ENCODE data around the gene UQCRC1.

Gene UQCRC1

GRCh38 chr3:48576647-48577046 is 32.8 kb downstream of the UQCRC1 start:
- DNase-seq (ENCODE audit: low read depth), result no peak
- no peak for TF ChIP-seq CTCF (conservative IDR thresholded peaks at IDR 0.05; ENCODE audit: control insufficient read depth, insufficient read depth, low read depth, low read length)
- H3K4me3 ChIP-seq (ENCODE audit: control insufficient read depth, low read depth, low read length), result no peak overlapping the region

GRCh38 chr3:48575366-48575765 is 34.1 kb downstream of the UQCRC1 start:
- no peak overlapping the region for H3K4me3 ChIP-seq (ENCODE audit: control insufficient read depth, low read depth, low read length)
- DNase-seq (ENCODE audit: low read depth), result no peak
- TF ChIP-seq CTCF (conservative IDR thresholded peaks at IDR 0.05; ENCODE audit: control insufficient read depth, insufficient read depth, low read depth, low read length), result no peak

GRCh38 chr3:48573973-48574585 is 35.4 kb downstream of the UQCRC1 start:
- no peak for TF ChIP-seq CTCF (conservative IDR thresholded peaks at IDR 0.05; ENCODE audit: control insufficient read depth, insufficient read depth, low read depth, low read length)
- no peak overlapping the region for H3K4me3 ChIP-seq (ENCODE audit: control insufficient read depth, low read depth, low read length)
- DNase-seq (ENCODE audit: low read depth), result no peak

- no peak for TF ChIP-seq CTCF (conservative IDR thresholded peaks at IDR 0.05; ENCODE audit: control insufficient read depth, insufficient read depth, low read depth, low read length)
- no peak overlapping the region for H3K4me3 ChIP-seq (ENCODE audit: control insufficient read depth, low read depth, low read length)
- DNase-seq (ENCODE audit: low read depth), result no peak
These were observed 36.9 kb downstream of the UQCRC1 start for GRCh38 chr3:48572517-48572916.

- DNase-seq (ENCODE audit: low read depth), result no peak
- H3K4me3 ChIP-seq (ENCODE audit: control insufficient read depth, low read depth, low read length), result no peak overlapping the region
- no peak for TF ChIP-seq CTCF (conservative IDR thresholded peaks at IDR 0.05; ENCODE audit: control insufficient read depth, insufficient read depth, low read depth, low read length)
These were observed 37.5 kb downstream of the UQCRC1 start for GRCh38 chr3:48571938-48572337.

- no peak for TF ChIP-seq CTCF (conservative IDR thresholded peaks at IDR 0.05; ENCODE audit: control insufficient read depth, insufficient read depth, low read depth, low read length)
- DNase-seq (ENCODE audit: low read depth), result no peak
- H3K4me3 ChIP-seq (ENCODE audit: control insufficient read depth, low read depth, low read length), result no peak overlapping the region
These were observed 39.5 kb downstream of the UQCRC1 start for GRCh38 chr3:48569808-48570450.

Measured in fibroblast of mammary gland (primary cell).